Measurements from ENCODE around the gene OR6Y1.

GRCh38 chr1:158509471-158510156 lies 44.6 kb downstream of the OR6Y1 start:
- TF ChIP-seq, protein P1, sequence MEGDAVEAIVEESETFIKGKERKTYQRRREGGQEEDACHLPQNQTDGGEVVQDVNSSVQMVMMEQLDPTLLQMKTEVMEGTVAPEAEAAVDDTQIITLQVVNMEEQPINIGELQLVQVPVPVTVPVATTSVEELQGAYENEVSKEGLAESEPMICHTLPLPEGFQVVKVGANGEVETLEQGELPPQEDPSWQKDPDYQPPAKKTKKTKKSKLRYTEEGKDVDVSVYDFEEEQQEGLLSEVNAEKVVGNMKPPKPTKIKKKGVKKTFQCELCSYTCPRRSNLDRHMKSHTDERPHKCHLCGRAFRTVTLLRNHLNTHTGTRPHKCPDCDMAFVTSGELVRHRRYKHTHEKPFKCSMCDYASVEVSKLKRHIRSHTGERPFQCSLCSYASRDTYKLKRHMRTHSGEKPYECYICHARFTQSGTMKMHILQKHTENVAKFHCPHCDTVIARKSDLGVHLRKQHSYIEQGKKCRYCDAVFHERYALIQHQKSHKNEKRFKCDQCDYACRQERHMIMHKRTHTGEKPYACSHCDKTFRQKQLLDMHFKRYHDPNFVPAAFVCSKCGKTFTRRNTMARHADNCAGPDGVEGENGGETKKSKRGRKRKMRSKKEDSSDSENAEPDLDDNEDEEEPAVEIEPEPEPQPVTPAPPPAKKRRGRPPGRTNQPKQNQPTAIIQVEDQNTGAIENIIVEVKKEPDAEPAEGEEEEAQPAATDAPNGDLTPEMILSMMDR (IDR thresholded peaks at IDR 0.05) = no peak
- no peak for TF ChIP-seq NFE2L1 (CRISPR knock-in tag; IDR thresholded peaks at IDR 0.05)
- TF ChIP-seq FOXJ3 (CRISPR knock-in tag; IDR thresholded peaks at IDR 0.05; ENCODE audit: borderline replicate concordance) = no peak
- no peak for TF ChIP-seq TEAD4 (CRISPR knock-in tag; IDR thresholded peaks at IDR 0.05)
